Activated naive CD8-positive, alpha-beta T cell treated with anti-CD3 and anti-CD28 coated beads, Interleukin-2, amount 10 ng/mL, durations not matched to agents 7 days and 5 days (primary cell): Measurements from ENCODE around the gene MAGI1. TPM values are rescaled to one million over a fixed set of nuclear protein-coding genes. Genes with fewer than 3 reads are reported as not detected.

Source experiments
- ATAC-seq: fragments of 150-1000 bp; cut with Tn5 transposase; one replicate; pipeline ENCODE4 v1.10.0; 2021; ENCODE audit warnings: low read depth, moderate library complexity
- POLR2A ChIA-PET: fragments of 350-600 bp; sonication (Branson Sonifier 250); formaldehyde crosslinking; loops from one replicate; lab custom pipeline; 2021; ENCODE audit warnings: antibody characterized with exemption; lab: Charles Lee
- DNase-seq: peaks from one replicate; pipeline ENCODE4 v3.0.0; 2021
- H3K27ac Mint-ChIP-seq: one replicate; pipeline ENCODE4 v1.8.0; 2022; ENCODE audit warnings: mild to moderate bottlenecking, mixed read lengths
- H3K27me3 Mint-ChIP-seq: one replicate; pipeline ENCODE4 v1.8.0; 2022; ENCODE audit warnings: mild to moderate bottlenecking, moderate library complexity, mixed read lengths
- H3K36me3 Mint-ChIP-seq: one replicate; pipeline ENCODE4 v1.8.0; 2021; ENCODE audit warnings: mild to moderate bottlenecking, mixed read lengths
- H3K4me1 Mint-ChIP-seq: one replicate; pipeline ENCODE4 v1.8.0; 2021; ENCODE audit warnings: mixed read lengths
- H3K4me3 Mint-ChIP-seq: one replicate; pipeline ENCODE4 v1.8.0; 2022; ENCODE audit warnings: mild to moderate bottlenecking, moderate library complexity, mixed read lengths
- H3K9me3 Mint-ChIP-seq: one replicate; pipeline ENCODE4 v1.8.0; 2021; ENCODE audit warnings: mixed read lengths
- total RNA-seq, 2 experiments: library from RNA; stranded (reverse); gene quantifications; one replicate each; pipeline ENCODE4 v1.2.3, GENCODE V29; 2021

Gene MAGI1
- total RNA-seq, 2 experiments from 2014 or later = not detected

GRCh38 chr3:65925254-65925954 is 113.3 kb downstream of the MAGI1 start:
- Mint-ChIP-seq H3K4me1 (no peaks in the 10 kb centered on the region), H3K4me3 (no peak overlapping the region), H3K9me3 (peaks cover 2% of the 10 kb centered on the region), H3K27me3 (peaks cover 3% of the 10 kb centered on the region), H3K27ac (no peak overlapping the region), H3K36me3 (no peaks in the 10 kb centered on the region)
- DNase-seq (no peak), ATAC-seq (no peak)
- POLR2A ChIA-PET = no interaction called here

GRCh38 chr3:65924762-65925161 is 114.0 kb downstream of the MAGI1 start:
- H3K4me3 Mint-ChIP-seq = no peak overlapping the region
- H3K27me3 Mint-ChIP-seq = peaks cover 3% of the 10 kb centered on the region
- POLR2A ChIA-PET = no interaction called here
- no peaks in the 10 kb centered on the region for H3K4me1 Mint-ChIP-seq
- DNase-seq = no peak
- H3K9me3 Mint-ChIP-seq = peaks cover 1% of the 10 kb centered on the region
- H3K36me3 Mint-ChIP-seq = no peaks in the 10 kb centered on the region
- no peak for ATAC-seq
- no peak overlapping the region for H3K27ac Mint-ChIP-seq

- DNase-seq (no peak), ATAC-seq (no peak)
- no peaks in the 10 kb centered on the region for H3K4me1 Mint-ChIP-seq
- H3K27me3 Mint-ChIP-seq = peaks cover 3% of the 10 kb centered on the region
- H3K4me3 Mint-ChIP-seq = no peak overlapping the region
- POLR2A ChIA-PET = no interaction called here
- H3K9me3 Mint-ChIP-seq = peaks cover 3% of the 10 kb centered on the region
- no peaks in the 10 kb centered on the region for H3K36me3 Mint-ChIP-seq
- no peak overlapping the region for H3K27ac Mint-ChIP-seq
Measured at GRCh38 chr3:65922441-65922840, 116.3 kb downstream of the MAGI1 start.

GRCh38 chr3:65919826-65920225 is 118.9 kb downstream of the MAGI1 start:
- H3K4me1 Mint-ChIP-seq = no peaks in the 10 kb centered on the region
- POLR2A ChIA-PET = no interaction called here
- ATAC-seq = no peak

GRCh38 chr3:65915477-65915876 is 123.2 kb downstream of the MAGI1 start:
- Mint-ChIP-seq H3K27ac (no peak overlapping the region), H3K36me3 (no peaks in the 10 kb centered on the region), H3K4me1 (no peaks in the 10 kb centered on the region), H3K4me3 (no peak overlapping the region), H3K9me3 (peaks cover 3% of the 10 kb centered on the region), H3K27me3 (no peaks in the 10 kb centered on the region)
- DNase-seq = no peak
- ATAC-seq = no peak
- POLR2A ChIA-PET = no interaction called here

More at GRCh38 chr3:65919826-65920225, 118.9 kb downstream of the MAGI1 start:
- no peak for DNase-seq
- Mint-ChIP-seq H3K27me3 (peaks cover 3% of the 10 kb centered on the region), H3K9me3 (peaks cover 3% of the 10 kb centered on the region), H3K36me3 (no peaks in the 10 kb centered on the region), H3K27ac (no peak overlapping the region), H3K4me3 (no peak overlapping the region)

- POLR2A ChIA-PET = no interaction called here
- no peaks in the 10 kb centered on the region for H3K36me3 Mint-ChIP-seq
- no peak for ATAC-seq
Measured at GRCh38 chr3:65914740-65915367, 123.9 kb downstream of the MAGI1 start.

GRCh38 chr3:65914032-65914739 is 124.5 kb downstream of the MAGI1 start:
- Mint-ChIP-seq H3K9me3 (no peaks in the 10 kb centered on the region), H3K4me3 (no peak overlapping the region), H3K4me1 (no peaks in the 10 kb centered on the region), H3K36me3 (no peaks in the 10 kb centered on the region), H3K27ac (no peak overlapping the region), H3K27me3 (no peaks in the 10 kb centered on the region)
- DNase-seq (no peak), ATAC-seq (no peak)
- POLR2A ChIA-PET = no interaction called here

More at GRCh38 chr3:65914740-65915367, 123.9 kb downstream of the MAGI1 start:
- no peak overlapping the region for H3K4me3 Mint-ChIP-seq
- no peaks in the 10 kb centered on the region for H3K27me3 Mint-ChIP-seq
- H3K9me3 Mint-ChIP-seq = peaks cover 3% of the 10 kb centered on the region
- H3K27ac Mint-ChIP-seq = no peak overlapping the region
- no peaks in the 10 kb centered on the region for H3K4me1 Mint-ChIP-seq
- DNase-seq = no peak

GRCh38 chr3:65912647-65913046 is 126.1 kb downstream of the MAGI1 start:
- ATAC-seq = no peak

GRCh38 chr3:65908588-65908987 is 130.1 kb downstream of the MAGI1 start:
- Mint-ChIP-seq H3K27ac (no peak overlapping the region), H3K9me3 (no peaks in the 10 kb centered on the region), H3K4me1 (no peaks in the 10 kb centered on the region), H3K27me3 (peaks cover 1% of the 10 kb centered on the region), H3K36me3 (no peaks in the 10 kb centered on the region), H3K4me3 (no peak overlapping the region)
- DNase-seq = no peak
- ATAC-seq = no peak
- POLR2A ChIA-PET = no interaction called here

More at GRCh38 chr3:65912647-65913046, 126.1 kb downstream of the MAGI1 start:
- no peak for DNase-seq
- POLR2A ChIA-PET = no interaction called here
- H3K27me3 Mint-ChIP-seq = no peaks in the 10 kb centered on the region
- H3K9me3 Mint-ChIP-seq = no peaks in the 10 kb centered on the region
- H3K27ac Mint-ChIP-seq = no peak overlapping the region
- no peak overlapping the region for H3K4me3 Mint-ChIP-seq
- H3K4me1 Mint-ChIP-seq = no peaks in the 10 kb centered on the region
- H3K36me3 Mint-ChIP-seq = no peaks in the 10 kb centered on the region

- DNase-seq = no peak
- no peak for ATAC-seq
- Mint-ChIP-seq H3K27me3 (peaks cover 1% of the 10 kb centered on the region), H3K9me3 (no peaks in the 10 kb centered on the region), H3K4me3 (no peak overlapping the region), H3K4me1 (no peaks in the 10 kb centered on the region), H3K27ac (no peak overlapping the region), H3K36me3 (no peaks in the 10 kb centered on the region)
- POLR2A ChIA-PET = no interaction called here
Measured at GRCh38 chr3:65907232-65908130, 131.2 kb downstream of the MAGI1 start.

- ATAC-seq = no peak
Measured at GRCh38 chr3:65905771-65906170, 132.9 kb downstream of the MAGI1 start.

GRCh38 chr3:65904016-65904415 is 134.7 kb downstream of the MAGI1 start:
- no peaks in the 10 kb centered on the region for H3K4me1 Mint-ChIP-seq
- no peaks in the 10 kb centered on the region for H3K36me3 Mint-ChIP-seq
- ATAC-seq (no peak), DNase-seq (no peak)
- POLR2A ChIA-PET = no interaction called here
- peaks cover 1% of the 10 kb centered on the region for H3K27me3 Mint-ChIP-seq
- no peak overlapping the region for H3K4me3 Mint-ChIP-seq
- no peaks in the 10 kb centered on the region for H3K9me3 Mint-ChIP-seq
- no peak overlapping the region for H3K27ac Mint-ChIP-seq

More at GRCh38 chr3:65905771-65906170, 132.9 kb downstream of the MAGI1 start:
- no peak for DNase-seq
- H3K27me3 Mint-ChIP-seq = peaks cover 1% of the 10 kb centered on the region
- H3K36me3 Mint-ChIP-seq = no peaks in the 10 kb centered on the region
- no peak overlapping the region for H3K27ac Mint-ChIP-seq
- no peaks in the 10 kb centered on the region for H3K9me3 Mint-ChIP-seq
- POLR2A ChIA-PET = no interaction called here
- no peaks in the 10 kb centered on the region for H3K4me1 Mint-ChIP-seq
- no peak overlapping the region for H3K4me3 Mint-ChIP-seq

- Mint-ChIP-seq H3K4me1 (no peaks in the 10 kb centered on the region), H3K36me3 (no peaks in the 10 kb centered on the region), H3K4me3 (no peak overlapping the region), H3K27me3 (peaks cover 1% of the 10 kb centered on the region), H3K9me3 (no peaks in the 10 kb centered on the region), H3K27ac (no peak overlapping the region)
- POLR2A ChIA-PET = no interaction called here
- ATAC-seq (no peak), DNase-seq (no peak)
Measured at GRCh38 chr3:65902304-65902793, 136.4 kb downstream of the MAGI1 start.
